ENCODE results near the gene PLXNA4.

The PLXNA4 gene

GRCh38 chr7:132469681-132470080 lies 106.6 kb downstream of the PLXNA4 start:
- DNase-seq, result no peak

- no peak for DNase-seq
Observed at GRCh38 chr7:132469264-132469663, 107.0 kb downstream of the PLXNA4 start.

- DNase-seq, result no peak
Observed at GRCh38 chr7:132466367-132466766, 109.9 kb downstream of the PLXNA4 start.

GRCh38 chr7:132465516-132465915 lies 110.8 kb downstream of the PLXNA4 start:
- DNase-seq, result no peak

GRCh38 chr7:132464740-132465139 lies 111.5 kb downstream of the PLXNA4 start:
- DNase-seq, result no peak

GRCh38 chr7:132463922-132464321 lies 112.3 kb downstream of the PLXNA4 start:
- DNase-seq, result peak in 2 of 3 experiments; percentile 12 to 43

- no peak for DNase-seq
Observed at GRCh38 chr7:132462478-132462877, 113.8 kb downstream of the PLXNA4 start.

- DNase-seq, result no peak
Observed at GRCh38 chr7:132461032-132461592, 115.2 kb downstream of the PLXNA4 start.

GRCh38 chr7:132458729-132459128 lies 117.5 kb downstream of the PLXNA4 start:
- no peak for DNase-seq

- no peak for DNase-seq
Observed at GRCh38 chr7:132457658-132458057, 118.6 kb downstream of the PLXNA4 start.

- DNase-seq, result peak in 1 of 3 experiments; percentile 9
Observed at GRCh38 chr7:132456418-132456817, 119.9 kb downstream of the PLXNA4 start.

GRCh38 chr7:132455378-132455777 lies 120.9 kb downstream of the PLXNA4 start:
- DNase-seq, result peak in 2 of 3 experiments; percentile 38 to 91

- no peak for DNase-seq
Observed at GRCh38 chr7:132453826-132454225, 122.4 kb downstream of the PLXNA4 start.

GRCh38 chr7:132451161-132451560 lies 125.1 kb downstream of the PLXNA4 start:
- DNase-seq, result no peak

- DNase-seq, result no peak
Observed at GRCh38 chr7:132450696-132451095, 125.6 kb downstream of the PLXNA4 start.

GRCh38 chr7:132450188-132450587 lies 126.1 kb downstream of the PLXNA4 start:
- DNase-seq, result no peak

GRCh38 chr7:132446666-132447278 lies 129.5 kb downstream of the PLXNA4 start:
- peak in 1 of 3 experiments; percentile 38 for DNase-seq

- no peak for DNase-seq
Observed at GRCh38 chr7:132446260-132446659, 130.0 kb downstream of the PLXNA4 start.

GRCh38 chr7:132443761-132444520 lies 132.3 kb downstream of the PLXNA4 start:
- DNase-seq, result no peak

GRCh38 chr7:132441935-132442334 lies 134.3 kb downstream of the PLXNA4 start:
- no peak for DNase-seq

GRCh38 chr7:132440151-132440550 lies 136.1 kb downstream of the PLXNA4 start:
- DNase-seq, result no peak

GRCh38 chr7:132438926-132439325 lies 137.3 kb downstream of the PLXNA4 start:
- DNase-seq, result peak in 2 of 3 experiments; percentile 11 to 58

- DNase-seq, result peak in 2 of 3 experiments; percentile 21 to 67
Observed at GRCh38 chr7:132437730-132438129, 138.5 kb downstream of the PLXNA4 start.

GRCh38 chr7:132436121-132436520 lies 140.1 kb downstream of the PLXNA4 start:
- peak; percentile 27 to 65 (median 34) for DNase-seq

All from NCI-H1417 (cell line).